ENCODE data around the gene OPCML.

OPCML gene

DNA sequence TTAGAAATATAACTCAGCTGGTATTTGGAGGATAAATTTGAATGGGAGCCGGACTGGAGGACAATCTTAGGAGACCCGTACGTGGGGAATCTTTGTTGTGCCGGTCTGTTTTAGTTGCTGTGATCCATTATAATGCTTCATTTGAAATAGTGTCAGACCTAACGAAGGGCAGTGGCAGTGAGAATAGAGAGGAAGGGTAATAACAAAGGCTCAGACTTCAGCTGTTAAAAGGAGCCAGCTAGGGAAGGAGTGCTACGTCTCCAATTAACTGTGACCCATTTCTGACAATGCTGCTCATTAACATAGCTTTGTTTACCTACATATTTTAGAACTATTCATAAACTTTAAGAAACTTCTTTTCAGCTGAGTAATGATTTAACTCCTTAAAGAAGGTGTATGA lies 246.9 kb downstream of the OPCML start:
- no peaks in the 10 kb centered on the region for H3K36me3 ChIP-seq (replicated peaks; ENCODE audit: insufficient read depth, low read length)
- H3K4me1 ChIP-seq (ENCODE audit: low read length) = no peaks in the 10 kb centered on the region
- H4K20me1 ChIP-seq (ENCODE audit: insufficient read depth, low read length) = no peaks in the 10 kb centered on the region
- no peaks in the 10 kb centered on the region for H3K79me2 ChIP-seq (ENCODE audit: low read length)
- DNase-seq = no peak
- no peak overlapping the region for H3K9ac ChIP-seq (ENCODE audit: low read length)
- no peaks in the 10 kb centered on the region for H3F3A ChIP-seq (ENCODE audit: insufficient read depth, low read length)
- no peak overlapping the region for H2AFZ ChIP-seq (ENCODE audit: low read length)
- no peak overlapping the region for H3K4me3 ChIP-seq (ENCODE audit: low read length)
- H3K9me2 ChIP-seq (replicated peaks; ENCODE audit: insufficient read depth, low read length) = no peaks in the 10 kb centered on the region
- H3K27me3 ChIP-seq (replicated peaks; ENCODE audit: insufficient read depth, low read length) = no peaks in the 10 kb centered on the region
- no peak overlapping the region for H3K27ac ChIP-seq (ENCODE audit: low read length)
- H3K9me3 ChIP-seq (replicated peaks; ENCODE audit: insufficient read depth, low read length) = no peaks in the 10 kb centered on the region
- TF ChIP-seq, protein P1, sequence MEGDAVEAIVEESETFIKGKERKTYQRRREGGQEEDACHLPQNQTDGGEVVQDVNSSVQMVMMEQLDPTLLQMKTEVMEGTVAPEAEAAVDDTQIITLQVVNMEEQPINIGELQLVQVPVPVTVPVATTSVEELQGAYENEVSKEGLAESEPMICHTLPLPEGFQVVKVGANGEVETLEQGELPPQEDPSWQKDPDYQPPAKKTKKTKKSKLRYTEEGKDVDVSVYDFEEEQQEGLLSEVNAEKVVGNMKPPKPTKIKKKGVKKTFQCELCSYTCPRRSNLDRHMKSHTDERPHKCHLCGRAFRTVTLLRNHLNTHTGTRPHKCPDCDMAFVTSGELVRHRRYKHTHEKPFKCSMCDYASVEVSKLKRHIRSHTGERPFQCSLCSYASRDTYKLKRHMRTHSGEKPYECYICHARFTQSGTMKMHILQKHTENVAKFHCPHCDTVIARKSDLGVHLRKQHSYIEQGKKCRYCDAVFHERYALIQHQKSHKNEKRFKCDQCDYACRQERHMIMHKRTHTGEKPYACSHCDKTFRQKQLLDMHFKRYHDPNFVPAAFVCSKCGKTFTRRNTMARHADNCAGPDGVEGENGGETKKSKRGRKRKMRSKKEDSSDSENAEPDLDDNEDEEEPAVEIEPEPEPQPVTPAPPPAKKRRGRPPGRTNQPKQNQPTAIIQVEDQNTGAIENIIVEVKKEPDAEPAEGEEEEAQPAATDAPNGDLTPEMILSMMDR (IDR thresholded peaks at IDR 0.05; ENCODE audit: low read length) = no peak
- TF ChIP-seq EZH2 (optimal IDR thresholded peaks at IDR 0.05; ENCODE audit: low read depth, low read length) (no peak), EZH2phosphoT487 (IDR thresholded peaks at IDR 0.05; ENCODE audit: low read length) (no peak)
- H3K4me2 ChIP-seq (ENCODE audit: low read depth, low read length) = no peak overlapping the region

DNA sequence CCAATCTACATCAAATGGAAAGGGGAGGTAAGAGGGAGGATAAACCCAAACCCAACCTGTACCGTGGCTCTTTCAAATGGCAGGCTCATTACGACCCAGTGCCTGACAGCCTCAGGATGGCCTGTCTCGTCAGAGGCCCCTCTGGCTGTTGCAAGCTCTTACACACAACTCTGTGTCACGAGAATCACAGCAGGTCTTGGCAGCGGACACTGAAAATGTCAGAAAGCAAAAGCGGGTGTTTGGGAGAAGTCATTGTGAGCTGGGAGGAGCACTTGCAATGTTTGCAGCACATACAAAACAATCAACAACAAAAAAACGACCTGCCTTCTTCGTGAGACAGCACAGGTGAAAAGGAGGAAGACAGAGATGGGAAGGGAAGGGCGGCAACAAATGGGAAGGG lies 248.1 kb downstream of the OPCML start:
- Histone ChIP-seq H2AFZ (ENCODE audit: low read length) (no peak overlapping the region), H3K27ac (ENCODE audit: low read length) (no peak overlapping the region), H3K9me3 (replicated peaks; ENCODE audit: insufficient read depth, low read length) (no peaks in the 10 kb centered on the region), H3K4me2 (ENCODE audit: low read depth, low read length) (no peak overlapping the region), H3K27me3 (replicated peaks; ENCODE audit: insufficient read depth, low read length) (no peaks in the 10 kb centered on the region), H3K36me3 (replicated peaks; ENCODE audit: insufficient read depth, low read length) (no peaks in the 10 kb centered on the region), H3K9ac (ENCODE audit: low read length) (no peak overlapping the region), H3K9me2 (replicated peaks; ENCODE audit: insufficient read depth, low read length) (no peaks in the 10 kb centered on the region), H3F3A (ENCODE audit: insufficient read depth, low read length) (no peaks in the 10 kb centered on the region), H4K20me1 (ENCODE audit: insufficient read depth, low read length) (no peaks in the 10 kb centered on the region), H3K79me2 (ENCODE audit: low read length) (no peaks in the 10 kb centered on the region), H3K4me1 (ENCODE audit: low read length) (no peaks in the 10 kb centered on the region), H3K4me3 (ENCODE audit: low read length) (no peak overlapping the region)
- DNase-seq = no peak
- TF ChIP-seq, protein P1 (IDR thresholded peaks at IDR 0.05; ENCODE audit: low read length) = no peak
- TF ChIP-seq EZH2phosphoT487 (IDR thresholded peaks at IDR 0.05; ENCODE audit: low read length) = no peak

DNA sequence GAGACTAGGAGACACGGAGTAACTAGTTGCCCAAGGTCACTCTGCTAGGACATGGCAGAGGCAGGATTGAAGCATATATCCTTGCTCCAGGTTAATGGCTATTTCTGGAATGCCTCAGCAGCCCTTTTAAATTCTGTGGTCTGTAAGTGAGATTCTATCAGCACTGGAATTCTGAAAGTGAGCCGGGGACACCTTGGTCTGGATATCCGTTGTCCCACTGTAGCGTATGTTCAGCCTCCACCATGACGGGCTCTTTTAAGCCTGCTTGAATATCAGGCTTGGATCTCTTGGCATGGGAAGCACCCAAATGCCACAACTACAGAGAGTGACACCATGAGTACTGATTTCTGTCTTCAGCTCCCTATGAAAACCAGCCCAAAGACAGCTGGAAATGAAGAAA lies 254.4 kb downstream of the OPCML start:
- H3F3A ChIP-seq (ENCODE audit: insufficient read depth, low read length) = no peaks in the 10 kb centered on the region
- H4K20me1 ChIP-seq (ENCODE audit: insufficient read depth, low read length) = no peaks in the 10 kb centered on the region
- H2AFZ ChIP-seq (ENCODE audit: low read length) = no peak overlapping the region
- no peak overlapping the region for H3K27ac ChIP-seq (ENCODE audit: low read length)
- no peaks in the 10 kb centered on the region for H3K9me3 ChIP-seq (replicated peaks; ENCODE audit: insufficient read depth, low read length)
- H3K79me2 ChIP-seq (ENCODE audit: low read length) = no peaks in the 10 kb centered on the region
- no peaks in the 10 kb centered on the region for H3K36me3 ChIP-seq (replicated peaks; ENCODE audit: insufficient read depth, low read length)
- no peak overlapping the region for H3K4me3 ChIP-seq (ENCODE audit: low read length)
- H3K4me2 ChIP-seq (ENCODE audit: low read depth, low read length) = no peak overlapping the region
- H3K27me3 ChIP-seq (replicated peaks; ENCODE audit: insufficient read depth, low read length) = no peaks in the 10 kb centered on the region
- no peak for TF ChIP-seq EZH2 (optimal IDR thresholded peaks at IDR 0.05; ENCODE audit: low read depth, low read length)
- TF ChIP-seq EZH2phosphoT487 (IDR thresholded peaks at IDR 0.05; ENCODE audit: low read length) = no peak
- TF ChIP-seq, protein P1 (IDR thresholded peaks at IDR 0.05; ENCODE audit: low read length) = no peak
- H3K9me2 ChIP-seq (replicated peaks; ENCODE audit: insufficient read depth, low read length) = no peaks in the 10 kb centered on the region
- no peak for DNase-seq
- H3K4me1 ChIP-seq (ENCODE audit: low read length) = no peaks in the 10 kb centered on the region
- H3K9ac ChIP-seq (ENCODE audit: low read length) = no peak overlapping the region
